Measurements from ENCODE around the gene ANKRD60. TPM values are rescaled to one million over a fixed set of nuclear protein-coding genes. Genes with fewer than 3 reads are reported as not detected.

ANKRD60 gene
- total RNA-seq, 1 donor from 2014 or later = not detected

GRCh38 chr20:58251348-58251978 is 23.0 kb upstream of the ANKRD60 start:
- TF ChIP-seq CTCF (IDR thresholded peaks at IDR 0.05) = no peak

DNA sequence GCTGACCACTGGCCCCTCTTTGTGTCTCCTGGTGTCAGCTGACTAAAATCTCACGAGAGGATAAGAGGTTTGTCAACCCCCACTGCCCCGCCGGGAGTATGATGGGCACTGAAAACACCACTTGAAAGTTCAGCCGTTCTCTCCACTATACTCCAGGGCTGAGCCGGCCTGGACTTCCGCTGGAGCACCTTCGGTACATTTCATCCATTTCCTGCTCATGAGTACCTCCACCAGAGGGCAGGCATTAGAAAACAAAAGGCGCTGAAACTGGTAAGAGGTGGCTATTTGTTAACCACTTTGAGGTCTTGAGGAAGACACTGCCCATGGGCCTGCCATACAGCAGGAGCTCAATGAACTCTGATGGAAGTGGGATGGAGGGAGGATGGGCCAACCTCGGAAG is 17.9 kb upstream of the ANKRD60 start:
- no peaks in the 10 kb centered on the region for H3K4me1 ChIP-seq
- DNase-seq = no peak
- no peaks in the 10 kb centered on the region for H3K27me3 ChIP-seq
- H3K36me3 ChIP-seq = peaks cover 71% of the 10 kb centered on the region
- ATAC-seq = peak; percentile 47
- H3K4me3 ChIP-seq = no peak overlapping the region
- TF ChIP-seq CTCF (IDR thresholded peaks at IDR 0.05) = no peak
- no peaks in the 10 kb centered on the region for H3K9me3 ChIP-seq
- intact Hi-C loops (cut with DNase I) = no loop called here
- H3K27ac ChIP-seq = no peak overlapping the region

More at GRCh38 chr20:58251348-58251978, 23.0 kb upstream of the ANKRD60 start:
- no peak for ATAC-seq
- Histone ChIP-seq H3K9me3 (no peaks in the 10 kb centered on the region), H3K4me3 (no peak overlapping the region), H3K4me1 (no peaks in the 10 kb centered on the region), H3K27me3 (no peaks in the 10 kb centered on the region), H3K27ac (no peak overlapping the region), H3K36me3 (peaks cover 30% of the 10 kb centered on the region)
- intact Hi-C loops (cut with DNase I) = no loop called here
- no peak for DNase-seq

DNA sequence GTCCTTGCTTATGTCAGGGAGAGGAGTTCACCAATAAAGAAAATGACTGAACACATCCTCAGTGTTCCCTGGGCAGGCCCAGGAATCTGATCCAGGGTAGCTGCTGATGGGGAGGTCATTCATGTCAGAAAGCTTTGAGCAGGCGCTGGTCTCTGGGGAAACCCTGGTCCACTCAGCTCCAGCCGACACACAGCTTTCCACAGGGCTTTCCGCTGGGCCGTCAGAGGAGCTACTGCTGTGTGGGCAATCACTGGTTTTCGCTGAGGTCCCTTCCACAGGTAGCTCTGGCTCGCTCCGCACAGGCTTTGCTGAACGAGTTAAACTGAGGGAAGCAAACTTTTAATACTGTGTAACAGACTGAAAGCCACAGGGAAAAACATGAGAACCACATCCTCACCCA is 17.5 kb upstream of the ANKRD60 start:
- H3K27ac ChIP-seq = no peak overlapping the region
- no peak overlapping the region for H3K4me3 ChIP-seq
- intact Hi-C loops (cut with DNase I) = no loop called here
- H3K27me3 ChIP-seq = no peaks in the 10 kb centered on the region
- ATAC-seq (no peak), DNase-seq (no peak)
- no peaks in the 10 kb centered on the region for H3K4me1 ChIP-seq
- no peak for TF ChIP-seq CTCF (IDR thresholded peaks at IDR 0.05)
- no peaks in the 10 kb centered on the region for H3K9me3 ChIP-seq
- peaks cover 74% of the 10 kb centered on the region for H3K36me3 ChIP-seq

DNA sequence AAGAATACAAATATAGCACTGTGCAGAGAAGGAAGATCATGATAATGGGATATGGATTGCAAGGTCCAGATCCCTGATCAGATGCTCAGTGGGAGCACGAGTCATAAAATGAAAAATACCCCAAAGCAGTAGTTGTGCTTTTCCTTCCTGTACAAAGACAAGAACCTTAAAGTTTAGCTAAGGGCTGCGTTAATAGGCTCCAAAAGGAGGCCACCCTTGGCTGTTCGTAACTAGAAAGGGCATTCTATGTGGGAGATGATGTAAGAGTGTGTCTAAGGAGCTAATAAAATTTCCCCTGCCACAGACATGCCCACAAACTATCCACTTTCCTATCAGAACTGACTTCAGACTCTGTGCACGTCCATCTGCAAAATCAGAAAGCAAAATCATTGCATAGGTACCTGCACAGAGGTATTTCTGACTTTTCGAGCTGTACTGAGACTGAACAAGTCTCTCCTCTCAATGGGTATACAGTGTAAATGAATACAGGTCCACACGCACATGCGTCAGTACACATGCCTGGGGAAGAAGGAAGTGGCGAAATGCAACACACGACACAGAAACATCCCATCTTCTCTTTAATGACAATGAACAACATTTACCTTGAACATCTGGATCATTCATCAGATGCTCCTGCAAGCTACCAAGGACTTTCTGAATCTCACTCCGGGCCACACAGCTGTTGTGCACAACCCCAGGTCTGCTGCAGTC is 16.9 kb upstream of the ANKRD60 start:
- Histone ChIP-seq H3K4me1 (no peaks in the 10 kb centered on the region), H3K27ac (no peak overlapping the region), H3K36me3 (peaks cover 71% of the 10 kb centered on the region), H3K27me3 (no peaks in the 10 kb centered on the region), H3K9me3 (no peaks in the 10 kb centered on the region), H3K4me3 (no peak overlapping the region)
- DNase-seq = no peak
- no peak for TF ChIP-seq CTCF (IDR thresholded peaks at IDR 0.05)
- ATAC-seq = no peak
- intact Hi-C loops (cut with DNase I) = no loop called here

DNA sequence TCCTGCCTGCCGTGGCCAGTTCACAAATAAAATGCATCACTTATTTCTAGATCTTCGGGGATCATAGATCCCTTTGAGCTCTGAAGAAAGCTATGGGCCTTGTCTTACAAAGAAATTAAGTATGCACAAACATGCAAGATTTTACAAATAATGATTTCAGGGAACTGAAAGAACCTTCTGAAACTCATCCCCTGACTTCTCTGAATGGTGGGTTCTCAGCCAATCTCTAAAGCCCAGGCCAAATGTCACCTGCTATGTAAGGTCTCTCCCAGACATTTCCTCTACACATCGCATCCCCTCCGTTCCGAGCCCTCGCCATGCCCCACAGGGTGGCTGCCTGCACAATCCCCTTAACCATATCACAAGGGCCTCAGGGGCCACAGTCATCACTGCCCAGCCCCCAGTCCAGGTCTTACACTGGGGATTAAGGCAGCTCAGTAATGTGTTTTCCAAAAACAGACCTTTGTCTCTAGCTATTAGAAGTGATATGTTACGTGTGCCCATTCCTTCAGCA is 16.1 kb upstream of the ANKRD60 start:
- no peak for TF ChIP-seq CTCF (IDR thresholded peaks at IDR 0.05)
- H3K9me3 ChIP-seq = no peaks in the 10 kb centered on the region
- H3K4me3 ChIP-seq = no peak overlapping the region
- ATAC-seq (no peak), DNase-seq (no peak)
- intact Hi-C loops (cut with DNase I) = no loop called here
- H3K27me3 ChIP-seq = no peaks in the 10 kb centered on the region
- H3K36me3 ChIP-seq = peaks cover 66% of the 10 kb centered on the region
- H3K27ac ChIP-seq = no peak overlapping the region
- no peaks in the 10 kb centered on the region for H3K4me1 ChIP-seq

Measured in upper lobe of right lung (tissue), 1 donor.